CD8-positive, alpha-beta memory T cell (primary cell): ENCODE data around the gene FANCE. TPM values are rescaled to one million over a fixed set of nuclear protein-coding genes. Genes with fewer than 3 reads are reported as not detected.
A peak's percentile ranks its signal among the peaks of the same experiment; 100 is the strongest.
"Not testable (repeated sequence)": the region's sequence is repeated elsewhere in the genome, so short reads cannot be mapped to it uniquely, and the experiment has no call there.

Experiments
- CTCF ChIA-PET: fragments of 350-600 bp; sonication (Branson Sonifier 250); formaldehyde crosslinking; loops from one replicate; lab custom pipeline; 2021; ENCODE audit warnings: antibody characterized with exemption; lab: Charles Lee
- POLR2A ChIA-PET: fragments of 350-600 bp; sonication (Branson Sonifier 250); formaldehyde crosslinking; loops from one replicate; lab custom pipeline; 2021; ENCODE audit warnings: antibody characterized with exemption; lab: Charles Lee
- DNase-seq, 5 donors: peaks; one replicate each; pipeline versions ENCODE4 v3.0.0 to v3.0.0-alpha.2; 2020 to 2022; ENCODE audit warnings: mixed read lengths in 1 of 5
- H3K27ac ChIP-seq: one replicate; pipeline ENCODE4 v1.7.0; 2013; ENCODE audit warnings: low read depth, mild to moderate bottlenecking, low read length, moderate library complexity
- H3K27me3 ChIP-seq: 2 replicates; pipeline ENCODE4 v1.7.0; 2013; ENCODE audit warnings: low read length, mild to moderate bottlenecking; ENCODE audit not compliant: insufficient read depth, poor library complexity, severe bottlenecking
- H3K36me3 ChIP-seq: 2 replicates; pipeline ENCODE4 v1.7.0; 2013; ENCODE audit warnings: mild to moderate bottlenecking, low read length, moderate library complexity; ENCODE audit not compliant: insufficient read depth
- H3K4me1 ChIP-seq: 2 replicates; pipeline ENCODE4 v1.7.0; 2013; ENCODE audit warnings: mild to moderate bottlenecking, low read length, moderate library complexity; ENCODE audit not compliant: insufficient read depth
- H3K4me3 ChIP-seq: 2 replicates; pipeline ENCODE4 v1.7.0; 2013; ENCODE audit warnings: mild to moderate bottlenecking, low read length
- H3K9me3 ChIP-seq: 2 replicates; pipeline ENCODE4 v1.7.0; 2013; ENCODE audit warnings: mild to moderate bottlenecking, low read length
- H3K27ac Mint-ChIP-seq, 8 donors: one replicate each; pipeline ENCODE4 v1.8.0; 2020 to 2021; ENCODE audit warnings: mixed read lengths in 8 of 8, mild to moderate bottlenecking in 6 of 8, inconsistent platforms in 3 of 8, moderate library complexity in 3 of 8
- H3K27me3 Mint-ChIP-seq, 2 donors: one replicate each; pipeline ENCODE4 v1.8.0; 2020 to 2021; ENCODE audit warnings: mixed read lengths in 2 of 2, mild to moderate bottlenecking in 1 of 2, moderate library complexity in 1 of 2
- H3K36me3 Mint-ChIP-seq, 3 donors: one replicate each; pipeline ENCODE4 v1.8.0; 2020 to 2021; ENCODE audit warnings: mixed read lengths in 3 of 3, inconsistent platforms in 1 of 3, mild to moderate bottlenecking in 1 of 3
- H3K4me1 Mint-ChIP-seq, 3 donors: one replicate each; pipeline ENCODE4 v1.8.0; 2020 to 2021; ENCODE audit warnings: mixed read lengths in 3 of 3, inconsistent platforms in 1 of 3, mild to moderate bottlenecking in 1 of 3
- H3K4me3 Mint-ChIP-seq, 7 donors: one replicate each; pipeline ENCODE4 v1.8.0; 2020 to 2021; ENCODE audit warnings: mixed read lengths in 7 of 7, mild to moderate bottlenecking in 6 of 7, moderate library complexity in 4 of 7, inconsistent platforms in 2 of 7
- H3K9me3 Mint-ChIP-seq, 5 donors: one replicate each; pipeline ENCODE4 v1.8.0; 2020 to 2022; ENCODE audit warnings: mixed read lengths in 5 of 5, mild to moderate bottlenecking in 3 of 5, moderate library complexity in 2 of 5, inconsistent platforms in 1 of 5
- polyA plus RNA-seq: library from polyadenylated mRNA; unstranded; fragments of 300-500 nt; fragmentation: Illumina TruSeq; gene quantifications from one replicate; pipeline ENCODE4 v1.2.3, GENCODE V29; 2021
- total RNA-seq, 2 experiments: library from RNA; stranded (reverse); gene quantifications; one replicate each; pipeline ENCODE4 v1.2.3, GENCODE V29; 2021

The FANCE gene
- total and polyA plus RNA-seq, 3 experiments from 2014 or later: 6.5 to 27.5 (median 23.6) TPM

DNA sequence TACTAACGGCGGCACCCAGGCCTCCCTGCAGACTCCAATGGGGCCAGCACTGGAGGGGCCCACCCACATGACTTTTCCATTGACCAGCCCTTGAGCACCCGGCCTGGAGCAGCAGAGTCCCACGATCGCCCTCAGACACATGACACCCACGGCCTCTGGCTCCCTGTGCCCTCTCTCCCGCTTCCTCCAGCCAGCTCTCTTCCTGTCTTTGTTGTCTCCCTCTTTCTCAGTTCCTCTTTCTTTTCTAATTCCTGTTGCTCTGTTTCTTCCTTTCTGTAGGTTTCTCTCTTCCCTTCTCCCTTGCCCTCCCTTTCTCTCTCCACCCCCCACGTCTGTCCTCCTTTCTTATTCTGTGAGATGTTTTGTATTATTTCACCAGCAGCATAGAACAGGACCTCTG lies 26.1 kb upstream of the FANCE start:
- Histone ChIP-seq H3K9me3 (peaks cover 6% of the 10 kb centered on the region), H3K36me3 (peaks cover 14% of the 10 kb centered on the region), H3K4me1 (no peaks in the 10 kb centered on the region), H3K4me3 (no peak overlapping the region), H3K27me3 (no peaks in the 10 kb centered on the region), H3K27ac (no peak overlapping the region)
- ChIA-PET POLR2A (no interaction called here), CTCF (no interaction called here)
- peaks cover 0 to 2% of the 10 kb centered on the region in 2 donors for H3K27me3 Mint-ChIP-seq
- H3K4me1 Mint-ChIP-seq: no peaks in the 10 kb centered on the region
- H3K4me3 Mint-ChIP-seq: no peak overlapping the region
- H3K9me3 Mint-ChIP-seq: peaks cover 6 to 17% (median 9%) of the 10 kb centered on the region in 5 donors
- H3K36me3 Mint-ChIP-seq: peaks cover 14 to 57% (median 25%) of the 10 kb centered on the region in 3 donors
- no peak overlapping the region for H3K27ac Mint-ChIP-seq
- DNase-seq: peak in 1 of 5 donors; percentile 35

GRCh38 chr6:35427435-35427834 lies 24.7 kb upstream of the FANCE start:
- ChIA-PET POLR2A (no interaction called here), CTCF (no interaction called here)
- Mint-ChIP-seq H3K27me3 (peaks cover 0 to 2% of the 10 kb centered on the region in 2 donors), H3K4me3 (no peak overlapping the region), H3K27ac (no peak overlapping the region), H3K36me3 (peaks cover 12 to 47% (median 25%) of the 10 kb centered on the region in 3 donors), H3K4me1 (no peaks in the 10 kb centered on the region), H3K9me3 (peaks cover 6 to 17% (median 9%) of the 10 kb centered on the region in 5 donors)
- Histone ChIP-seq H3K4me1 (no peaks in the 10 kb centered on the region), H3K27me3 (no peaks in the 10 kb centered on the region), H3K36me3 (peaks cover 14% of the 10 kb centered on the region), H3K9me3 (peaks cover 6% of the 10 kb centered on the region), H3K4me3 (no peak overlapping the region), H3K27ac (no peak overlapping the region)
- peak in 1 of 5 donors; percentile 24 for DNase-seq

GRCh38 chr6:35427851-35428321 lies 24.3 kb upstream of the FANCE start:
- no peak overlapping the region for H3K27ac ChIP-seq
- POLR2A ChIA-PET: interaction anchor here (0.6 kb wide), 1 partner anchor 476 kb away, joined by 3 read pairs; no protein-coding TSS in a partner anchor
- no peaks in the 10 kb centered on the region for H3K4me1 ChIP-seq
- peak in 1 of 5 donors; percentile 13 for DNase-seq
- peaks cover 14% of the 10 kb centered on the region for H3K36me3 ChIP-seq
- CTCF ChIA-PET: no interaction called here
- no peak overlapping the region for H3K4me3 ChIP-seq
- H3K9me3 Mint-ChIP-seq: peaks cover 6 to 17% (median 9%) of the 10 kb centered on the region in 5 donors
- H3K27me3 Mint-ChIP-seq: peaks cover 0 to 2% of the 10 kb centered on the region in 2 donors
- no peaks in the 10 kb centered on the region for H3K4me1 Mint-ChIP-seq
- H3K27me3 ChIP-seq: no peaks in the 10 kb centered on the region
- no peak overlapping the region for H3K27ac Mint-ChIP-seq
- peaks cover 6% of the 10 kb centered on the region for H3K9me3 ChIP-seq
- H3K4me3 Mint-ChIP-seq: no peak overlapping the region
- peaks cover 12 to 45% (median 25%) of the 10 kb centered on the region in 3 donors for H3K36me3 Mint-ChIP-seq

- ChIA-PET POLR2A (interaction anchor here (0.6 kb wide), 1 partner anchor 475 kb away, joined by 3 read pairs; no protein-coding TSS in a partner anchor), CTCF (no interaction called here)
- Mint-ChIP-seq H3K9me3 (peaks cover 6 to 17% (median 9%) of the 10 kb centered on the region in 5 donors), H3K4me3 (no peak overlapping the region), H3K4me1 (no peaks in the 10 kb centered on the region), H3K27ac (no peak overlapping the region), H3K27me3 (peaks cover 0 to 2% of the 10 kb centered on the region in 2 donors), H3K36me3 (peaks cover 12 to 43% (median 25%) of the 10 kb centered on the region in 3 donors)
- Histone ChIP-seq H3K4me3 (no peak overlapping the region), H3K27me3 (no peaks in the 10 kb centered on the region), H3K9me3 (peaks cover 6% of the 10 kb centered on the region), H3K36me3 (peaks cover 12% of the 10 kb centered on the region), H3K27ac (no peak overlapping the region), H3K4me1 (no peaks in the 10 kb centered on the region)
- peak in 1 of 5 donors; percentile 5 for DNase-seq
Observed at GRCh38 chr6:35428421-35429149, 23.6 kb upstream of the FANCE start.

GRCh38 chr6:35429463-35429862 lies 22.7 kb upstream of the FANCE start:
- Histone ChIP-seq H3K4me3 (no peak overlapping the region), H3K27me3 (no peaks in the 10 kb centered on the region), H3K9me3 (peaks cover 6% of the 10 kb centered on the region), H3K27ac (no peak overlapping the region), H3K36me3 (peaks cover 4% of the 10 kb centered on the region), H3K4me1 (no peaks in the 10 kb centered on the region)
- H3K9me3 Mint-ChIP-seq: peaks cover 6 to 17% (median 9%) of the 10 kb centered on the region in 5 donors
- H3K27me3 Mint-ChIP-seq: peaks cover 0 to 2% of the 10 kb centered on the region in 2 donors
- peaks cover 12 to 34% (median 25%) of the 10 kb centered on the region in 3 donors for H3K36me3 Mint-ChIP-seq
- H3K27ac Mint-ChIP-seq: no peak overlapping the region
- ChIA-PET POLR2A (no interaction called here), CTCF (no interaction called here)
- H3K4me3 Mint-ChIP-seq: no peak overlapping the region
- no peaks in the 10 kb centered on the region for H3K4me1 Mint-ChIP-seq
- DNase-seq: no peak

GRCh38 chr6:35432291-35432690 lies 19.8 kb upstream of the FANCE start:
- H3K9me3 Mint-ChIP-seq: peaks cover 6 to 17% (median 9%) of the 10 kb centered on the region in 5 donors
- CTCF ChIA-PET: no interaction called here

GRCh38 chr6:35432702-35433101 lies 19.4 kb upstream of the FANCE start:
- H3K4me3 ChIP-seq, H3K4me3 Mint-ChIP-seq, H3K36me3 ChIP-seq, H3K27me3 ChIP-seq, POLR2A ChIA-PET, H3K9me3 ChIP-seq, DNase-seq, H3K4me1 Mint-ChIP-seq, CTCF ChIA-PET, H3K27me3 Mint-ChIP-seq, H3K27ac ChIP-seq, H3K4me1 ChIP-seq: not testable (repeated sequence)
- Mint-ChIP-seq H3K9me3 (peaks cover 6 to 17% (median 9%) of the 10 kb centered on the region in 5 donors), H3K36me3 (peaks cover 4 to 14% (median 6%) of the 10 kb centered on the region in 3 donors), H3K27ac (peak overlapping the region in 1 of 8 donors; percentile 27)

More at GRCh38 chr6:35432291-35432690, 19.8 kb upstream of the FANCE start:
- no peak overlapping the region for H3K27ac ChIP-seq
- H3K36me3 ChIP-seq: no peaks in the 10 kb centered on the region
- no peak overlapping the region for H3K4me3 ChIP-seq
- peaks cover 4 to 14% (median 8%) of the 10 kb centered on the region in 3 donors for H3K36me3 Mint-ChIP-seq
- DNase-seq: no peak
- H3K27me3 ChIP-seq: no peaks in the 10 kb centered on the region
- no peak overlapping the region for H3K4me3 Mint-ChIP-seq
- H3K27me3 Mint-ChIP-seq: no peaks in the 10 kb centered on the region
- H3K4me1 ChIP-seq: no peaks in the 10 kb centered on the region
- peaks cover 6% of the 10 kb centered on the region for H3K9me3 ChIP-seq
- POLR2A ChIA-PET: no interaction called here
- H3K27ac Mint-ChIP-seq: no peak overlapping the region
- no peaks in the 10 kb centered on the region for H3K4me1 Mint-ChIP-seq
